Measurements from ENCODE around the gene SFXN4.

Gene SFXN4, protein sequence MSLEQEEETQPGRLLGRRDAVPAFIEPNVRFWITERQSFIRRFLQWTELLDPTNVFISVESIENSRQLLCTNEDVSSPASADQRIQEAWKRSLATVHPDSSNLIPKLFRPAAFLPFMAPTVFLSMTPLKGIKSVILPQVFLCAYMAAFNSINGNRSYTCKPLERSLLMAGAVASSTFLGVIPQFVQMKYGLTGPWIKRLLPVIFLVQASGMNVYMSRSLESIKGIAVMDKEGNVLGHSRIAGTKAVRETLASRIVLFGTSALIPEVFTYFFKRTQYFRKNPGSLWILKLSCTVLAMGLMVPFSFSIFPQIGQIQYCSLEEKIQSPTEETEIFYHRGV

DNA sequence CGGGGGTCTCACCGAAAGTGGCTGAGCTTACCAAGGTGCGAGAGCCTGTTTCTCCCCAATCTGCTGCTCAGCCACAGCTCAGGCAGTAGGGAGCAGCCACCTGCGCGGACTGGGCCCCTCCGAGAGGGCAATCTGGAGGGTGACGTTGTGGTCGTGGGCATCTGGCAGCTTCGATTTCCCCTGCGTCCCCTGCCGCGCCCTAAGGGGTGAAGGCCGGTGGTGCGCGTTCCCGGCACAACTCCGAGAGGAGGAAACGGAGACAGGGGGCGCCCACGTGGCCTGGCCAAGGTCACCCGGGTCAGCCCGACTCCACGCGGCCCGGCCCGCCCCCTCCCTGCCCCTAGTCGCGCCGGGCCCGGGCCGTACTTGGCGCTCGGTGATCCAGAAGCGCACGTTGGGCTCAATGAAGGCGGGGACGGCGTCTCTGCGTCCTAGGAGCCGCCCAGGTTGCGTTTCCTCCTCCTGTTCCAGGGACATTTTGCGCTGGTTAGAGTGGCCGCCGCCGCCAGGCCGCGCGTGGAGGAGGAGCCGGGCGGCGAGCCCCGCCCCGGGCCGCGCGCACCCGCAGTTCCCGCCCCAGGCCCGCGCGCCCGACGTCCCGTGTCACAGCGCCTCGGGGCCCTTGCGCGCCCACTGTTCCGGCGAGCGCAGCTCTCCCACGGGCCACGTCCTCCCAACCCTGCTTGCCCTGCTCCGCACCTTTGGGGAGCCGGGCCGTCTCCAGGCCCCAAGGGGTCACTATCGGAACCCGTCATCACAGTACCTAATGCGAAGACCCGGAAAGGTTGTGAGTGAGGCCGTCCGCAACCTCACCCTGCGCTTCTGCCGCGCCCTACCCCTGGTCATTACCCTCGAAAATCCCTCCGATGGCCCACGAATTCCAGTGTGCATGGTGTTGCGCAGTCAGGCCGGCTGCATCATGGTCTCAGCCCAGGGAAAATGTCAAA, at the start of gene SFXN4:
Gene SFXN4 (minus strand): TSS at position 544 of the 947 bp plus-strand sequence. CDS start 67 bp downstream, at position 477.
- DNase-seq (ENCODE audit: low spot score) = peak; percentile 88

DNA sequence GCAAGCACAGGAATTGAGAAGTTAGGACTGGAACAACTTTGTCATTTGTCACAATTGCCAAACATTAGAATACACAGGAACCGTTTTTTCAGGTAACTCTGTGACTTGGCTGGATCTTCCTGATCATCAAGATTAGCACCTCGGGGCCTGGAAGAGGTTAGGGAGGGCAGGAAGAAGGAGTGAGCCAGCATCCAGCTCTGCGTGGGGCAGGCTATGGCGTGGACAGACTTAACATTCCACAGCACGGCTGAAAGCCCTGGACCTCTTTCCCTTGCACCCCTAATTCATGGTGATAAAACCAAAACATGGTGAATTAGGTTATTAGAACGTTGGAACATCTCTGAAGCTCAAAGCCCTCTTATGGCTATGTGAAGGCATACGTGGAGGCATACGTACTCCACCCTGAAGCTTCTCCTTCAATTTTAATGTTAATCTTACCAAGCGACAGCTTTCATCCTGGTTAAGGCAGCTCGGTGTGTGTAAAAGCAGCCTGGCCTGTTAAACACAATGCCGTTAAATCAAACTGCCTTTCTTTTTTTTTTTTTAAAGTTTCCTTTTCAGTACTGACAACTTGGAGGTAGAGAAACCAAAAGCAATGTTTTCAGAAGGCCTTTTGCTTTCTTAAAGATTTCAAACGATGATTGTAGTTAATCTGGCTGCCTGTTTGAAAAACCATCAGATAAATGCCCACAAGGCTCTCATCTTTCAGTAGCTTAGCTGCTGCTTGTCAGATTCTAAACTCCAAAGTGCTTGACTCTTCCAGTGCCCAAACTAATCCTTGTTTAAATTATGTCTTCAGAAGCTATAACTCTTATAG, 46.3 kb upstream of the SFXN4 start:
- DNase-seq (ENCODE audit: low spot score) = no peak

DNA sequence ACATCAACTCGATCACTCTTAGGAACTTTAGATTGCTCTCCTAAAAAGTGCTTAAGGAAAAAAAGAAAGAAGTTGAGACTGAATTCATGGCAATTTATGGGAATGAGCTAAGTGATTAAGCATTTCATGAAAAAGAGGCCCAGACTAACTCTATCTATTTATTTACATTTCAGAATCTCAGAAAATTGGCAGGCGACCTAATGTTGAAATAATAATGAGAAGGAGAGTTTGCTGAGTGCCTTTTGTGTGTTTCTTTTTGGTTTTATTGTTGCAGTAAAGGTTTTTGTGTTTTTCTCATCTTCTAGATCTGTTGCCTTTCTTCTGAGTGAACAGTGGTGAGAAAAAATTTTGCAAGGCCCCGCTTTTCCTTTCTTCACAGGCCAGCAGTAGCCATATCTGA, 45.7 kb upstream of the SFXN4 start:
- no peak for DNase-seq (ENCODE audit: low spot score)

DNA sequence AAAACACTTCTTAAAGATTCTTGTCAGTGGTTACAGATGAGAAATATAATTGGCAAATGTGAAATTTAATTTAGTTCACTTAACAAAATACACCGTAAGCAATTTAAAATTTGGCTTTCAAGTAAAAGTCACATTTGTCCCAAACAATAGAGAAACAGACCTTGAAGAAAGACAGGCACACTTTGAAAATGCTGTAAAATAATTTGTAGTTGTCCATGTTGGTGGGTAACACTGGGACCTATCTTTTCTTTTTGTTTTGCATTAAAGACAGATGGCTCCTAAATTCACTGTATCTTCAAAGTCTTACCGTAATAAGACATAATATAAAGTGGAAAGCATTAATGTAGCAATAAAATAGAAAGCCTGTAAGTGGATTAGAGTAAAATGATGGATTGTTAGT, 45.1 kb upstream of the SFXN4 start:
- no peak for DNase-seq (ENCODE audit: low spot score)

DNA sequence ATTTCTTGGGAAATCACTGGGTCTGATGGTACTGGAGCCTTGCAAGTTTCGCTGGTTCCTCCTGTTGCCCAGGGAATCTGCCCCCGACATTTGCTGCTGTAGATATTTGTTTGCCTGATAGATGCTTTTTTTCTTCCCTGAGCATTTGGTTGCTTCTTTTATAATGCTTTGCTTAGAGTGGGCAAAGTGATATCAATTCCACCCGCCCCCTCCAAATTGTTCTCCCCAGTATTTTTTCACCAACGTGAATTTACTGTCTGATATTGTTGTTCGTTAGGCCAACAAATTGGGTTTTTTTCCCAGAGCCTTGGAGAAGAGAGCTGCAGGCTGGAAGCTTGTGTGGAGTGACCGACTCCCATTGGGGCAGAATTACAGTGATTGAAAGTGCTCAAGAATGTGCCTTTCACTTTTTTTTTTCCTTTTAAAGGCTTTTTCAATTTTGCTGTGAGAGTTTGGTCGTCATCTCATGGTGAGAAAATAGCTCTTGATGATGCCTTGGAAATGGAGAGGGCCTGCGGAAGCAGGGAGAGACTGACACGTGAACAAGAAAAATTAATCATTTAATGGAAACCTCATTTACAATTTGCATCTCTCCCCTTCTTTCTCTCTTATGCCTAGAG, 44.3 kb upstream of the SFXN4 start:
- no peak for DNase-seq (ENCODE audit: low spot score)

DNA sequence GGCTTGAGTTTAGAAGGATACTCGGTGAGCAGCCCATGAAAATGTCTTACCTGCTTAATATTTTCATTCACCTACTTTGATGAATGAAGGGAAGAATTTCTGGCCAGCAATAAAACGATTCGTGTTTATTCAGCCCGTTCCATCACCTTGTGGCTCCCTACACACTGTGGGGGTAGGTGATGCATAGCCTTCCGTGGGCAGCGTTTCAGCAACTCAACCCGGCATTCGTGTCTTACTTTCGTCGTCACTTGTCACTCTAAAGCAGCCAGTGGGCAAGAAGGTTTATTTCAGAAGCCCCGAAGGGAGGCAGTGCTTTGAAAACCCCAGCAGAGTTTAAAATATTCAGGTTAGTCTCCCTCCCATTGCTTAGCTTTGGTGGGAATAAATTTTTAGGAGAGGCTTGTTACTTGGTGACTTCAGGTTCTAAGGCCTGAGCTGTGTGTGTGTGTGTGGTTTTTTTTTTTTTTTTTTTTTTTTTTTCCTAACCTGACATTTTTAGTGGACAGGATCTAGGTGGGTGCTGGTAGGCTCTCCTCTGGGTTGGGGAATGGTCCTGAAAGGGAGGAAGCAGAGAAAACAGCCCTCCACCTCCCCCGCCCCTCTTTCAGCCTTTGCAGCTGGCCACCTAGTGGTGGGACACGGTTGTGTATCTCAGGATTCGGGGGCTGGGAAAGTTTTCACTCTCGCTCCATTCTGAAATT, 43.7 kb upstream of the SFXN4 start:
- DNase-seq (ENCODE audit: low spot score) = peak; percentile 68

DNA sequence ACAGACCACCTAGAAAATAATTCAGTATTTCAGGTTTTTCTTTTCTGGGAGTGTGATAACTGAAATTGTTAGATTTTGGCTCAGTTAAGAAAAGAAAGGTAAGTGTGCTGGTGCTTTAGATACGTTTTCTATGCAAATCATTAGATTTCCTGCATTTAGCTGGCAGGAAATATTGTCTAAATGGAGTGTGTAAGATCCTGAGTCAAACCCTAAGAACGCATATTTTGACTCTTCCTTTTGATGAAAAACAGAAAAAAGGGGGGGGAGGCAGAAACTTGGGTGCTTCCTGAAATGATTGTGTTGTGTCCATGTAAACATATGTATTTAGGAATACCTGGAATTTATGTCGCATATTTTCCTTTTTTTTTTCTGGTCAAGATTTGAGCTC, 43.0 kb upstream of the SFXN4 start:
- no peak for DNase-seq (ENCODE audit: low spot score)

DNA sequence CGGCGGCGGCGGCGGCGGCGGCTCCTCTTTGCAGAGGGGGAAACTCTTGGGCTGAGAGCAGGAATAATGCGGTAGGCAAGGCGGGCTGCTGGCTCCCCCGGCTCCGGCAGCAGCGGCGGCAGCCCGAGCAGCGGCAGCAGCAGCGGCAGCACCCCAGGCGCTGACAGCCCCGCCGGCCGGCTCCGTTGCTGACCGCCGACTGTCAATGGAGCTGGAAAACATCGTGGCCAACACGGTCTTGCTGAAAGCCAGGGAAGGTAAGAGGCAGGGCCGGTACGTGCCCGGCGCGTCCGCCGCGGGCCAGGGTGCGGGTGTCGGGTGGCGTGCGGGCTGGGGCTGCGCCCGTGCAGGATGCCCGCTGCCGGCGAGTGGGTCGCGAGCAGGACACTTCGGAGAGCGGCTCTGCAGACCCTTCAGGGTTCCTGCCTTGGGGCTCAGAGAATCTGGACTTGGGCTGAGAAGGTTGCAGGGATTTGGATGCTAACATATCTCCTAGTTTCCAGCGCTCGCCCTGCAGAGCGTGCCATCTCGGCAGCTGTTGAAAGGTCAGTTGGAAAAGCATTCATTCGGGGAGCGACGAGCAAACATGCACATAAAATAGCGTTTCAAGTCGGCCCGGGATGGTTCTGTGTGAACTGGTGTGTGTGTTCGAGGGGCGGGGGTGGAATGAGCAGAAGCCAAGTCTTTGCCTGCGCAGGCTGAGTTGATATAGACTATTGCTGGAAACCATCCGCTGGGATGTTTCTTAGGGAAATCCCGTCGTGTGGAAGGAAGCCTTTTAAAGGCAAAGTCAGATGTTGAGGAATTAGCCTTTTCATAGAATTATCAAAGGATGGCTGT, 42.4 kb upstream of the SFXN4 start:
- DNase-seq (ENCODE audit: low spot score) = peak; percentile 55

DNA sequence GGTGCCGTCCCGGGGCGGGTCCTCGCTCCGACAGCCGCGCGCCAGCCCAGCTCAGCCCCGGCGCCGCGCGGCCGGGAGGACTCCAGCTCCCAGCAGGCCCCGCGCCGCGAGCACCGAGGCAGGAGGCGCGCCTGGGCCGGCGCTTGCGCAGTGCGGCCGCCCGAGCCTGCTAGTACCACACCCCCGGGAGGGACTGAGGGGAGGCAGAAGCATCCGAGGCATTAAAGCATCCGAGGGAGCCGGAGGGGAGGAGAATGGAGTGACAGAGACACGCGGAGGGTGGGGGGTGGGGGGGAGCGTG, 41.8 kb upstream of the SFXN4 start, which contains the start of gene GRK5:
Gene GRK5 (plus strand): TSS at position 206 of the 301 bp plus-strand sequence. CDS start 347 bp downstream, outside the sequence.
- peak; percentile 97 for DNase-seq (ENCODE audit: low spot score)

DNA sequence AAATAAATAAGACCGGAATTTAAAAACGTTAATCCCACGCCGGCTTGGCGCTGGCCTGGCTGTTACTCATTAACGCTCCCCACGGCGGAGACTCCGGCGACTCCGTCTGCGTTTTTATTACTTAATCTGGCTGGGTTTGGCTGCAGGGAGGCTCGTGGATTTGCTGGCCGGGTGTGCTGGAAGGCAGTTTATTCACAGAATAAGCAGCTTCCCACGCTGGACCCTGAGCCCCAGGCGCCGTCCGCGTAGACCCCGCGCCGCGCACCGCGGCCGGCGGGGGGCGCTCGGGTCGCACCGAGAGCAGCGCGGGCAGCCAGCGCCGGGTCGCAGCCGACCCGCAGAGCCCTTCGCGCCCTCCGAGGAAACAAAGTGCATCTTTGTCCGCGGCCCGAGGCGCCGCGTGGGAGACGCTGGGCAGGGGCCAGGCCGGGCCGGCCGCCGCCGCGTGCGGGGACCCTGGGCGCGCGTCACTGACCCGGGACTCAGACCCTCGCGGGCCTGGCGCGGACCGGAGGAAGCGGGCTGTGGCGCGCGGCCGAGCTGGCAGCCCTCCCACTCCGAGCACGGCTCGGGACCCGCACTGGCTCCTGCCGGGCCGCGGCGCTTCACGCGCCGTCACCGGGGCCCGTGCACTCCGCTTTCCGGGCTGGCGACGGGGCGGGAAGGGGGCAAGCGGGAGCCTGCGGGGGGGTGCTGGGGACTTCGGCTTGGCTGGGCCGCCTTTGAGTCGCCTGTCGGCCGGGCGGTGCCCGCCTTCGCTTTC, 41.3 kb upstream of the SFXN4 start:
- DNase-seq (ENCODE audit: low spot score) = peak; percentile 58

DNA sequence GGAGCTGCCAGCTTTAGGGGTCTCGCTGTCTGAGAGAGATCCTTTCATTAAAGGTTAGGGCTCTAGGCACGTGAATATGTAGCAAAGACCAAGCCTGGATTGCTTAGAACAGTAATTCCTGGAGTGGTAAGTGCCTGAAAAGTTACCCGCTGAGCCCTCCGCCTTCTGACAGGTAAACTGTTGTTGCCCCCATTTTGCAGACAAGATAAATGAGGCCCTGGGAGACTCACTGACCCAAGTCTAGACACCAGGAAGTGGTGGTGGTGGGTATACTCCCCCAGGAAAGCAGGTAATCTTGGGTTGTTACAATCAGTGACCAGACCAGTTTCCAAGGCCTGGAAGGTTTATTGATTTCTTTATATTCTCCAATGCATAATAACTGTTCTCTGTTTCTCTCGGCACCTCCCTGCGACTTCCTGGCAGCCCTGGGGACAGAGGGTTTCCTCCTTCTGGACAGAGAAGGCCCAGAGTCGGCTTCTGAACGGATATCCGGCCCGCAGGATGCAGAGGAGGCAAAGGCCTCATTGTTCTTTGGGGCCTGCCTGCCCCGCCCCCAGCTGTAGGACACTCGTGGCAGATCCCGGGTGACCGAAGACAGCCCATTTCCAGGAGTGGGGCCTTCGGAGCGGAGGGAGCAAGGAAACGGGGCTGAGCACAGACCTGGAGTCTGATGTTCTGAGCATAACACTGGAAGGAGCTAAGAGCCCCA, 40.5 kb upstream of the SFXN4 start:
- DNase-seq (ENCODE audit: low spot score) = peak; percentile 48

DNA sequence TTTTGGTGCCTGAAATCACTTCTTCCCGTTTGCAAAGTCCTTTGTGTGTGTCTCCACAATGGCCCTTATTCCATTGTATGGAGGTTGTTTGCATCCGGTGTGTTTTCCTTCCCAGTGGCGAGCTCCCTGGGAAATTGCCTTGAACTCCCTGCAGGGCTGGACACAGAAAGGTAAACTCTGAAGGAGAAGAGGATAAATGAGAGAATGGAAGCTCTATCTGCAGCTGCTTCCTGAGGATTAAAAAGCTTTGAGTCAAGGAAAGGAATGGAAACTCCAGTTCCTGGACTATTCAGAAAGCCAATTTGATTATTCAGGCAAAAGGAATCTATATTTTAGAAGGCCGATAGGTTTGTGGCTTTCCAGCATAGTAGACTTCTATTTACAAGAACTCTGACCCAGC, 37.5 kb upstream of the SFXN4 start:
- DNase-seq (ENCODE audit: low spot score) = no peak

DNA sequence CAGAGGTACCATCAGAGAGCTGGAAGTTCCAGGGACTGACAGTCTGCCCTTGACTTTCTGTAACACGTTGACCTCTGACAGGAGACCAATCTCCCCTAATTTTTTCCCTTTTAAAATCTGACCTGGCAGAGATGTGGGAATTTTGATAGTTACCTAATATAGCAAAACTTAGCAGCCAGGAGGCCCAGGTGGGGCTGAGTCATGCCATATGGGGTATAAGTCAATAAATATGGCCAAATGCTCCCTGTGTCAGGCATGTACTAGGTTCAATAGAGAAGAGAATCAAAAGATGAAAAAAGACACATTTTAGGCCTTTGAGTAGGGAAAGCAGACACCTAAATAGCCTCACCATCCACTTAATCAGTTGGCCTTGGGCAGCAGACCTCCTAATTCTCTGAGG, 35.7 kb upstream of the SFXN4 start:
- no peak for DNase-seq (ENCODE audit: low spot score)

DNA sequence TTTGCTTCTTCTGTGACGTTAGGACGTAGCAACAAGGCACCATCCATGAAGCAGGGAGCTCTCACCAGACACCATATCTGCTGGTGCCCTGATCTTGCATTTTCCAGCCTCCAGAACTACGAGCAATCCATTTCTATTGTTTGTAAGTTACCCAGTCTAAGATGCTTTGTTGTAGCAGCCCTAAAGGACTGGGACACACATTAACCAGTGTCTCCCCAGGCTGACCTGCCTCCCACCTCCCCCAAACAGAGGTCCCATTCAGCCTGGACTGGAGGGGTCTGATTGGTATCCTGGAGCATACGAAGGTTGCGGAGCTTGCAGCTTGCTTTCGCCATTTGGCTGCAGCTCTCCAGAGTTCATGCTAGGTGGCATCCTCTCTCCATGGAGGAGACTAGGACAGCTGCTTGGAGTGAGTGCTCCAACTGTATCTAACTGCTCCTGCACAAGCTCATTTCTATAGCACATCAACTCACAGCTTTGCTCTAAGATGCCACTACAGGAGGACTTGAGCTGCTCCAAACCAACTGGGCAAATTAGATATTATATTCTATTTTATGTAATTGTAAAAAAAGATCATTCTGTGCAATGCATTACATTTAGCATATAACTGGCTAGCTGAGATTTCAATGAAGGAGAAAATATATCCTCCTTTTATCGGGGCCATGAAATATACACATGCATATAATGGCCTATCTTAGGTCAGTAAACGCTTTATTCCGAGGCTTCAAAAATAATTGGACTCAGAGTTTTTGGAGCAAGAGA, 33.9 kb upstream of the SFXN4 start:
- DNase-seq (ENCODE audit: low spot score) = peak; percentile 94

DNA sequence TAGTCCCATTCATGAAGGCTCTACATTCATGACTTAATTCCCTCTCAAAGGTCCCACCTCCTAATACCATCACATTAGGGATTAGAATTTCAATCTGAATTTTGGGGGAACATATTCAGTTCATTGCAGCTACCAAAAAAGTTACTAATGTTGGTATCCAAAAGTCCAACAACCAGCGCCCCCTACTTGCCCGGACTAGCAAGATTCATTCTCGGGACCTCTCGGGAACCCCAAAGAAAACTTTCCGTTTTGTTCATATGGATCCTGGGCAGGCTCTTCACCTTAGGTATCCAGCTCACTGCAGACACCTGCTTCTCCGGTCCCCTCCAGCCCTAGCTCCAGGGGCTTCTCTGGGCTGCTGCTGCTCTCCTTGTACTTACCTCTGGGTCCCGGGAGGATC, 32.9 kb upstream of the SFXN4 start:
- DNase-seq (ENCODE audit: low spot score) = no peak

DNA sequence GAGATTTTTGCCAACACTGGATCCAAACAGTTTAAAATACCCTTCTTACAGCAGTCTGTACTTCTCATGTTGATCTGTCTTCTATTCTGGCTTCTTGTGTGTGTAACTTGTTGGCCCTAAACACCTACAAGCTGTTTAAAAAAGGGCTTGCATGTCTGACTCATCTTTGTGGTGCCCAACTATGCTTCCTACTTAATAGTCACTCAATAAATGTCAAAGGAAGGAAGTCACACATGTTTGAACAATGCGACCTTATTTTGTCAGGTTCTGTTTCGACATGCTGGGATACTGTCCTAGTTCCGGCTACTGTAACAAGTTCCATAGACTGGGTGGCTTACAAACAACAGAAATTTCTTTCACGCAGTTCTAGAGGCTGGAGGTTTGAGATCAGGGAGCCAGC, 32.4 kb upstream of the SFXN4 start:
- no peak for DNase-seq (ENCODE audit: low spot score)

DNA sequence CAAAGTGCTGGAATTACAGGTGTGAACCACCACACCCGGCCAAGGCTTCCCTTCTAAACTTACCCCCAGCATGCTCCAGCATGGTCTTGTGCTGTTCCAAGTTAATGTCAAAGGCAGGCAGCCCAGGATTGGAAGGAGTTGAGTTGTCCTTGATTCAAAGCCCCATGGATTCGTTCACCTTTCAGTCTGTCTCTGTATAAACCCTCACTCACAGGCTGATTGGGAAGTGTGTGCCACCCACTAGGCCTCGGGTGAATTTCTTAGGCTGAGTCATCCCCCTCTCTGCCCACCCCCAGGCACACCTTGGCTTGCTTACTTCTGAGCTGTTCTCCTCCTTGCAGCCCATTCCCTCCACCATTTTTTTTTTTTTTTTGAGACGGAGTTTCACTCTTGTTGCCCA, 26.4 kb upstream of the SFXN4 start:
- no peak for DNase-seq (ENCODE audit: low spot score)

Data from Ammon's horn (tissue), 1 donor.